Skeletal muscle tissue (tissue), 4 donors: ENCODE data around the gene NEFH. TPM values are rescaled to one million over a fixed set of nuclear protein-coding genes. Genes with fewer than 3 reads are reported as not detected.
A peak's percentile ranks its signal among the peaks of the same experiment; 100 is the strongest.

Experiments used
- H3K27ac ChIP-seq: one replicate; pipeline ENCODE4 v1.7.0; 2013; ENCODE audit warnings: mild to moderate bottlenecking, low read depth, low read length, inconsistent platforms
- H3K27me3 ChIP-seq, 3 donors: one replicate each; pipeline ENCODE4 v1.7.0; 2013; ENCODE audit warnings: low read length in 3 of 3; ENCODE audit not compliant: control insufficient read depth in 3 of 3, insufficient read depth in 3 of 3
- H3K36me3 ChIP-seq, 3 donors: one replicate each; pipeline ENCODE4 v1.7.0; 2013; ENCODE audit warnings: low read length in 3 of 3; ENCODE audit not compliant: control insufficient read depth in 3 of 3, insufficient read depth in 3 of 3
- H3K4me1 ChIP-seq, 3 donors: one replicate each; pipeline ENCODE4 v1.7.0; 2013; ENCODE audit warnings: low read length in 3 of 3, mild to moderate bottlenecking in 3 of 3; ENCODE audit not compliant: control insufficient read depth in 3 of 3, insufficient read depth in 3 of 3
- H3K4me3 ChIP-seq, 3 donors: one replicate each; pipeline ENCODE4 v1.7.0; 2013; ENCODE audit warnings: low read length in 3 of 3
- H3K9ac ChIP-seq, 3 donors: one replicate each; pipeline ENCODE4 v1.7.0; 2013; ENCODE audit warnings: low read length in 3 of 3, mild to moderate bottlenecking in 3 of 3, moderate library complexity in 2 of 3, low read depth in 1 of 3
- H3K9me3 ChIP-seq, 3 donors: one replicate each; pipeline ENCODE4 v1.7.0; 2013; ENCODE audit warnings: low read length in 3 of 3; ENCODE audit not compliant: control insufficient read depth in 3 of 3
- total RNA-seq: library from RNA; depleted of rRNA; stranded (reverse); fragments of >200 nt; gene quantifications from one replicate; pipeline ENCODE4 v1.2.3, GENCODE V29; 2014
- donor health status: Osteomylitis.

NEFH gene
- total RNA-seq, 1 donor from 2014 or later, result 0.52 TPM

DNA sequence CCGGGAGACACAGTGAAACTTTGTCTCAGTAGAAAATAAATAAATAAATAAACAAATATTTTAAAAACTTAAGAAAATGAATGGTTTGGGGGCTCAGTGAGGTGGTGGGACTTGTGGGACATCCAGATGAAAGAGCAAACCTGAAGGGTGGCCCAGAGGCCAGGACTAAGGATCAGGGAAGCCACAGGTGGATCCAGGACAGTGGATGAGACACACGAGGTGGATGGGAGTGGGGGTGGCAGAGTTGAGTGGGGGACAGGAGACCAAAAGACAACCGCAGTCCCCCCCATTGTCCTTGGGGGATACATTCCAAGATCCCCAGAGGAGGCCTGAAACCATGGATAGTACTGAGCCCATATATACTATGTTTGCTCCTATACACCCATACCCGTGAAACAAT lies 34.5 kb upstream of the NEFH start:
- peaks cover 3 to 5% (median 4%) of the 10 kb centered on the region in 3 donors for H3K27me3 ChIP-seq
- H3K9ac ChIP-seq, result no peak overlapping the region
- no peak overlapping the region for H3K4me3 ChIP-seq
- no peak overlapping the region for H3K27ac ChIP-seq
- no peaks in the 10 kb centered on the region for H3K9me3 ChIP-seq
- no peaks in the 10 kb centered on the region for H3K4me1 ChIP-seq
- no peaks in the 10 kb centered on the region for H3K36me3 ChIP-seq

DNA sequence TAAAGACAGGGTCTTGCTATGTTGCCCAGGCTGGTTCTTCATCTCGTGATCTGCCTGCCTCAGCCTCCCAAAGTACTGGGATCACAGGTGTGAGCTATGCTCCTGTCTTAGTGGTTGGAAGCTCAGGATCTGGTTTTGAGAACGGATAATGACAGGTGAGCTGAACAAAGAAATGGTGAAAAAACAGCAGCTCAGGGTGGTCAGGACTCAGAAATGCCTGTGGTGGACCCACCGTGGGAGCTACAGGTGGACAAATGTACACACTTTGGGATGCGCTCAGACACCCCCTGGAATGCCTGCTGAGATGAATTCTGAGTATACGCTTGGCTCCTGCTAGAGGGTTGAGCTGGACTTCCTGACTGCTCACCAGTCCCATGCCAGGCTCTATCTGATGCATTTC lies 32.1 kb upstream of the NEFH start:
- Histone ChIP-seq H3K27ac (no peak overlapping the region), H3K27me3 (peaks cover 3 to 5% (median 4%) of the 10 kb centered on the region in 3 donors), H3K9ac (no peak overlapping the region), H3K4me1 (no peaks in the 10 kb centered on the region), H3K36me3 (no peaks in the 10 kb centered on the region), H3K9me3 (no peaks in the 10 kb centered on the region), H3K4me3 (no peak overlapping the region)

DNA sequence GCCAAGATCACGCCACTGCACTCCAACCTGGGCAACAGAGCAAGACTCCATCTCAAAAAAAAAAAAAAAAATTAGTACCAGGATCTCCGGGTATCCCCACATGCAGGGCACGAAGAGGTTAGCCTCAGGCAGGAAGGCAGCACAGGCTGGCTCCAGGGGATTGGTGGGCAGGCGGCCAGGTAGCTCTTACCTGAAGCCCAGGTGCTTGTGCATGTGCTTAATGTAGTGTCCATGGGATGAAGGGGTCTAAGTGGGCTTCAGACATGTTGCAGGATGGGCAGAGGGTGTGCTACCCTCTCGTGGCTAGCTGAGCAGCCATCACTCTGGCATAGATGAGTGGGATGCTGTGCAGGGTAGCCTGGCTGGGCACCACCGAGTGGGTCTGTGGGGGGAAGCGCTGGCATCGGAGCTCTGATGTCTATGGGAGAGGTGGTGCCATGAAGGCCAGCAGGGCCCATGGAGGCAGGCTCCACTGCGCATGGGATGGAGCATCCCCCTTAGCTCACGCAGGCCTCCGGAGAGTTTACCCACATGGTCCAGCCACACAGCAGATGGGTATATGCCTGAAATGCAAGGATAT lies 30.6 kb upstream of the NEFH start:
- peaks cover 0 to 3% (median 0%) of the 10 kb centered on the region in 3 donors for H3K27me3 ChIP-seq
- H3K9me3 ChIP-seq, result no peaks in the 10 kb centered on the region
- no peak overlapping the region for H3K4me3 ChIP-seq
- no peak overlapping the region for H3K27ac ChIP-seq
- H3K9ac ChIP-seq, result no peak overlapping the region
- H3K36me3 ChIP-seq, result no peaks in the 10 kb centered on the region
- H3K4me1 ChIP-seq, result peaks cover 0 to 4% (median 3%) of the 10 kb centered on the region in 3 donors

DNA sequence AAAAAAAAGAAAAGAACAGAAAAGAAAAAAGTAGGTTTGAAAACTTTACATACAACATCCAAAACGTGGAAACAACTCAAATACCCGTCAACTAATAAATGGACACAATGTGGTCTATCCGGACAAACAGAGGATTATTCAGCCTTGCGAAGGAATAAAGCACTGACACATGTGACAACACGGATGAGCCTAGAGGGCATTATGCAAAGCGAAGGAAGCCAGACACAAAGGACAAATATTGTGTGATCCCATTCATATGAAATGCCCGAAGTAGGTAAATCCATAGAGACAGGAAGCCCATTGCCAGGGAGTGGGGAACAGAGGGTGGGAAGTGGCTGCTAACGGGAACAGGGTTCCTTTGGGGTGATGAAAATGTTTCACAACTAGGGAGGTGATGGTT lies 29.8 kb upstream of the NEFH start:
- H3K9ac ChIP-seq, result no peak overlapping the region
- H3K4me1 ChIP-seq, result peaks cover 0 to 4% (median 3%) of the 10 kb centered on the region in 3 donors
- H3K9me3 ChIP-seq, result no peaks in the 10 kb centered on the region
- no peak overlapping the region for H3K4me3 ChIP-seq
- H3K36me3 ChIP-seq, result no peaks in the 10 kb centered on the region
- H3K27ac ChIP-seq, result no peak overlapping the region
- H3K27me3 ChIP-seq, result no peaks in the 10 kb centered on the region

DNA sequence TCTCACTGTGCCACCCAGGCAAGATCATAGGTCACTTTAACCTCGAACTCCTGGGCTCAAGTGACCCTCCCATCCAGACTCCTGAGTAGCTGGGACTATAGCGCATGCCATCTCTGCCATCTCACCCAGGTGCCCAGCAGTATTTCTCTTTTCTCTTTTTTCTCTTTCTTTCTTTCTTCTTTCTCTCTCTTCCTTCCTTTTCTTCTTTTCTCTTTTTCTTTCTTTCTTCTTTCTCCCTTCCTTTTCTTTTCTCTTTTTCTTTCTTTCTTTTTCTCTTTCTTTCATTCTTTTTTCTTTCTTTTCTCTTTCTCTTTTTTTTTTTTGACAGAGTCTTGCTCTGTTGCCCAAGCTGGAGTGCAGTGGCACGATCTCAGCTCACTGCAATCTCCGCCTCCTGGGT lies 28.2 kb upstream of the NEFH start:
- Histone ChIP-seq H3K4me3 (no peak overlapping the region), H3K36me3 (no peaks in the 10 kb centered on the region), H3K27ac (no peak overlapping the region), H3K9ac (no peak overlapping the region), H3K4me1 (peaks cover 0 to 4% (median 3%) of the 10 kb centered on the region in 3 donors), H3K9me3 (no peaks in the 10 kb centered on the region), H3K27me3 (no peaks in the 10 kb centered on the region)

DNA sequence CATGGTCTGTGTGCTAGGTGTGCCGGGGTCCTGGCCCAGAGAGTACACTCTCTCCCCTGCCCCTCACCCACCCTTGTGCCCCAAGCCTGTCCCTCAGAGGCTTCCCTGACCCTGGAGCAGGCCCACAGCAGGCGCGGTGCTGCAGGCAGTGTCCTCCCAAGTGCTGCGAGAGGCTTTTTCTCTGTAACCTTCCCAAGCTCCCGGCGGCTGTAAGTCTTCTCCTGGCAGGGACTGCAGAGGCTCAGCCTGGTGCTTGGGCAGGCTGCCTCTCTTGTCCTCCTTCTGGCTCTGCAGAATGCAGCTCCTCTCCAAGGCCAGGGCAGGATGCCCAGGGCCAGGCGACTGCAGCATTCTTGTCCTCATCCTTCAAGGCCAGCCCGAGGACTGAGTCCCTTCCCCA lies 25.7 kb upstream of the NEFH start:
- Histone ChIP-seq H3K27me3 (no peaks in the 10 kb centered on the region), H3K4me1 (peaks cover 0 to 4% (median 3%) of the 10 kb centered on the region in 3 donors), H3K9me3 (no peaks in the 10 kb centered on the region), H3K4me3 (no peak overlapping the region), H3K27ac (no peak overlapping the region), H3K36me3 (no peaks in the 10 kb centered on the region), H3K9ac (peak overlapping the region in 2 of 3 donors; percentile 12 to 40)

DNA sequence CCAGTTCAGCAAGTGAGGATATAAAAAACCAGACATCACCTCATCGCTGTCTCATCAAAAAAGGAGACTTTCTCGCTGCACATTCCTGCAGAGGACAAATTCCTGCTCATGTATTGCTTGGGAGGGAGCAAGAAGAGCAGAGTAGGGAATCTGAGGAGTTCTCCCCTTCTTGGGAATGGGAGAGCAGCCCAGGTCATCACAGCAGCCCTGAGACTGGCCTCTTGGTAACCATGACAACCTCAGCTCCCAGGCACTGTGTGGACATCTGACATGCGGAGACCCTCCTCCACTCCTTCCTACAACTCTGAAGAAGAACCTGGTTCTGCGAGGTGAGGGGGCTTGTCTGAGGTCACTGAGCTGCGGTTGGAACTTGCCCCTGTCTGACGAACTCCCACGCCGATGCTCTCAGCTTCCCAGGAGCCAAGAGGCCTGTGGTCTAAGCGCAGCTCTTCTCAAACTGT lies 23.8 kb upstream of the NEFH start:
- no peaks in the 10 kb centered on the region for H3K36me3 ChIP-seq
- no peaks in the 10 kb centered on the region for H3K27me3 ChIP-seq
- H3K9ac ChIP-seq, result no peak overlapping the region
- H3K27ac ChIP-seq, result no peak overlapping the region
- no peaks in the 10 kb centered on the region for H3K9me3 ChIP-seq
- no peak overlapping the region for H3K4me3 ChIP-seq
- H3K4me1 ChIP-seq, result peaks cover 0 to 4% (median 3%) of the 10 kb centered on the region in 3 donors

DNA sequence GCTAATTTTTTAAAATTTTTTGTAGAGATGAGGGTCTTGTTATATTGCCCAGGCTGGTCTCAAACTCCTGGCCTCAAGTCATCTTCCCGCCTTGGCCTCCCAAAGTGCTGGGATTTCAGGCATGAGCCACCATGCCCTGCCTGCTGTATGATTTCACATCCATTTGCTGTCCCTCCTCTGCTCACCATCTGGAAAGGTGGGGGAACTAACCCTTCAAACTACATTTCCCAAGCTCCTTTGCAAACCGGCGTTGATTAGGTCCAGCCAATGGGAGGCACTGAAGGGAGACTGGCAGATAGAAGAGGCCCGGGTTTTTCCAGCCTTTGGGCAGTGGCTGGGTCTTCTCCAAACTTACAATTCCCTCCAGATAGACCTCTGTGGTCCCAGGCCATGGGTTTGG lies 22.3 kb upstream of the NEFH start:
- Histone ChIP-seq H3K36me3 (no peaks in the 10 kb centered on the region), H3K9ac (no peak overlapping the region), H3K9me3 (no peaks in the 10 kb centered on the region), H3K4me3 (no peak overlapping the region), H3K4me1 (peaks cover 0 to 4% (median 3%) of the 10 kb centered on the region in 3 donors), H3K27me3 (no peaks in the 10 kb centered on the region), H3K27ac (no peak overlapping the region)

DNA sequence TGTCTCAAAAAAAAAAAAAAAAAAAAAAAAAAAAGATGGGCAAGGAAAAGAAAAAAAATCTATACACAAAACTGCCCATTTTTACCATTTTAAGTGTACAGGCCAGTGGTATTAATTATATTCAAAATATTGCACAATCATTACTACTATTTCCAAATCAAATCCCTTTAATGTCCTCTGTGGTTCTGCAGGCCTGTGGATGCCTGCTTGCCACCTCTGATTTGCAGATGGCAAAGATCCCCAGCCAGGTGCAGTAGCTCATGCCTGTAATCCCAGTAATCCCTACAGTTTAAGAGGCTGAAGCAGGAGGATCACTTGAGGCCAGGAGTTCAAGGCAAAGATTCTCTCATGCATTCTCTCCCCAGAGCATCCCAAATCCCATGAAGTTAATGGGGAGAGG lies 21.5 kb upstream of the NEFH start:
- H3K4me3 ChIP-seq, result no peak overlapping the region
- H3K9ac ChIP-seq, result no peak overlapping the region
- no peaks in the 10 kb centered on the region for H3K27me3 ChIP-seq
- peaks cover 0 to 4% (median 3%) of the 10 kb centered on the region in 3 donors for H3K4me1 ChIP-seq
- H3K27ac ChIP-seq, result no peak overlapping the region
- no peaks in the 10 kb centered on the region for H3K36me3 ChIP-seq
- H3K9me3 ChIP-seq, result no peaks in the 10 kb centered on the region

DNA sequence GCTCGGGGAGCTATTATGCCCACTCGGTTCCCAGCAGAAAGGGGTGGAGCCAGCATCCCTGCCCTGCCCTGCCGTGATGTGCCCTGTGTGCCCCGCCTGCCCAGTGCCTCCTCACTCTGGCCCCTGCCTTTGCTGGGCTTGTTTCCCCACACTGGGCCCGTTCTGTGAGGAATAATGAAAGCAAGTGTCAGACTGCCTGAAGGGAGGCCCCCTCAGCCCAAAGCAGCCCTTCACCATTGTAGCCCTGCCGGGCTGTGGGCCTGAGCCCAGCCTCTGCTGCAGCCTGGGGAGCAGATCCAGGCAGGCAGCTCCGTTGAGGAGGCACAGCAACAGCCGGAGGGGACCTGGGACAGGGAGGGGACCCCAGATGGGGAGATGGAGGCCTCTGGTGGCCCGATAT lies 20.2 kb upstream of the NEFH start:
- Histone ChIP-seq H3K9ac (no peak overlapping the region), H3K27ac (no peak overlapping the region)

More for the DNA sequence above, 20.2 kb upstream of the NEFH start:
- Histone ChIP-seq H3K27me3 (no peaks in the 10 kb centered on the region), H3K4me3 (no peak overlapping the region), H3K36me3 (no peaks in the 10 kb centered on the region), H3K9me3 (no peaks in the 10 kb centered on the region), H3K4me1 (no peaks in the 10 kb centered on the region)
